ENCODE data around the gene LRRC26.
A peak's percentile ranks its signal among the peaks of the same experiment; 100 is the strongest.

LRRC26 gene

GRCh38 chr9:137166380-137167229, 3.2 kb downstream of the LRRC26 start:
- no peak for DNase-seq

GRCh38 chr9:137165250-137165836, 4.5 kb downstream of the LRRC26 start:
- no peak for DNase-seq

GRCh38 chr9:137164370-137165249, 5.2 kb downstream of the LRRC26 start:
- no peak for DNase-seq

- no peak for DNase-seq
These were observed 6.0 kb downstream of the LRRC26 start for GRCh38 chr9:137163805-137164204.

- no peak for DNase-seq
These were observed 6.5 kb downstream of the LRRC26 start for GRCh38 chr9:137163365-137163715.

GRCh38 chr9:137162505-137163364, 7.1 kb downstream of the LRRC26 start:
- DNase-seq, result peak; percentile 66

- DNase-seq, result no peak
These were observed 8.0 kb downstream of the LRRC26 start for GRCh38 chr9:137161558-137162486.

GRCh38 chr9:137160716-137161557, 8.9 kb downstream of the LRRC26 start:
- no peak for DNase-seq

- no peak for DNase-seq
These were observed 9.8 kb downstream of the LRRC26 start for GRCh38 chr9:137160054-137160425.

GRCh38 chr9:137159105-137160053, 10.5 kb downstream of the LRRC26 start:
- DNase-seq, result no peak

GRCh38 chr9:137158625-137159024, 11.2 kb downstream of the LRRC26 start:
- DNase-seq, result no peak

- no peak for DNase-seq
These were observed 12.0 kb downstream of the LRRC26 start for GRCh38 chr9:137157618-137158415.

- no peak for DNase-seq
These were observed 13.1 kb downstream of the LRRC26 start for GRCh38 chr9:137156567-137157375.

- DNase-seq, result no peak
These were observed 16.9 kb downstream of the LRRC26 start for GRCh38 chr9:137152844-137153405.

GRCh38 chr9:137150617-137151457, 19.0 kb downstream of the LRRC26 start:
- peak; percentile 70 for DNase-seq

GRCh38 chr9:137149942-137150616, 19.8 kb downstream of the LRRC26 start:
- DNase-seq, result no peak

Measured in islet precursor cell (in vitro differentiated cells).